Breast epithelium (tissue), 4 donors: Measurements from ENCODE around the gene SCARF2. TPM values are rescaled to one million over a fixed set of nuclear protein-coding genes. Genes with fewer than 3 reads are reported as not detected.
A peak's percentile ranks its signal among the peaks of the same experiment; 100 is the strongest.

Experiments
- DNase-seq, 2 donors: peaks; one replicate each; pipeline ENCODE4 v3.0.0-alpha.2; 2019; ENCODE audit warnings: low spot score in 2 of 2
- H3K27ac ChIP-seq, 2 donors: fragments of 200-600 bp; sonication (generic) in 1 of 2; one replicate each; pipeline ENCODE4 v1.5.1; 2016 to 2019; ENCODE audit warnings: mild to moderate bottlenecking in 1 of 2
- H3K27me3 ChIP-seq, 2 donors: fragments of 200-600 bp; sonication (generic) in 1 of 2; one replicate each; pipeline versions ENCODE4 v1.5.1 to v1.6.0; 2017 to 2019; ENCODE audit warnings: control low read depth in 1 of 2, mild to moderate bottlenecking in 1 of 2
- H3K36me3 ChIP-seq: fragments of 200-600 bp; one replicate; pipeline ENCODE4 v1.5.1; 2019
- H3K4me1 ChIP-seq, 2 donors: fragments of 200-600 bp; sonication (generic); one replicate each; pipeline ENCODE4 v1.5.1; 2016 to 2019; ENCODE audit warnings: control low read depth in 1 of 2
- H3K4me3 ChIP-seq, 3 donors: fragments of 200-600 bp; sonication (generic); 1 replicate in 2 of 3; 2 replicates in 1 of 3; pipeline ENCODE4 v1.5.1; 2016 to 2019; ENCODE audit warnings: mild to moderate bottlenecking in 3 of 3, moderate library complexity in 2 of 3
- H3K9me3 ChIP-seq, 2 donors: fragments of 200-600 bp; sonication (generic) in 1 of 2; one replicate each; pipeline ENCODE4 v1.5.1; 2016 to 2019; ENCODE audit warnings: control low read depth in 1 of 2
- POLR2A ChIP-seq: fragments of 450-650 bp; IDR thresholded peaks from one replicate; pipeline ENCODE4 v1.6.1; 2016; ENCODE audit warnings: antibody characterized with exemption, mild to moderate bottlenecking, moderate library complexity
- POLR2AphosphoS5 ChIP-seq, 3 donors: sonication (generic); formaldehyde crosslinking; IDR thresholded peaks; one replicate each; pipeline ENCODE4 v1.6.1; 2017; ENCODE audit warnings: antibody characterized with exemption in 3 of 3
- intact Hi-C: fragments of 100-400 bp; cut with DNase I; formaldehyde crosslinking; loops from one replicate; pipeline ENCODE4 v1.15.1; 2023; ENCODE audit warnings: low total_unique reads
- total RNA-seq, 3 donors: library from RNA; depleted of rRNA; stranded (reverse); fragments of >200 nt; gene quantifications; one replicate each; pipeline ENCODE4 v1.1.0, GENCODE V29; 2016
- TF ChIP-seq, protein P1 (sequence below), 3 donors: fragments of 450-650 bp; IDR thresholded peaks; one replicate each; pipeline ENCODE4 v1.5.1; 2016 to 2017; ENCODE audit warnings: antibody characterized with exemption in 3 of 3, mild to moderate bottlenecking in 3 of 3, moderate library complexity in 3 of 3

SCARF2 gene
- total RNA-seq, 3 donors from 2014 or later: 5.3 to 14.7 (median 12.3) TPM

DNA sequence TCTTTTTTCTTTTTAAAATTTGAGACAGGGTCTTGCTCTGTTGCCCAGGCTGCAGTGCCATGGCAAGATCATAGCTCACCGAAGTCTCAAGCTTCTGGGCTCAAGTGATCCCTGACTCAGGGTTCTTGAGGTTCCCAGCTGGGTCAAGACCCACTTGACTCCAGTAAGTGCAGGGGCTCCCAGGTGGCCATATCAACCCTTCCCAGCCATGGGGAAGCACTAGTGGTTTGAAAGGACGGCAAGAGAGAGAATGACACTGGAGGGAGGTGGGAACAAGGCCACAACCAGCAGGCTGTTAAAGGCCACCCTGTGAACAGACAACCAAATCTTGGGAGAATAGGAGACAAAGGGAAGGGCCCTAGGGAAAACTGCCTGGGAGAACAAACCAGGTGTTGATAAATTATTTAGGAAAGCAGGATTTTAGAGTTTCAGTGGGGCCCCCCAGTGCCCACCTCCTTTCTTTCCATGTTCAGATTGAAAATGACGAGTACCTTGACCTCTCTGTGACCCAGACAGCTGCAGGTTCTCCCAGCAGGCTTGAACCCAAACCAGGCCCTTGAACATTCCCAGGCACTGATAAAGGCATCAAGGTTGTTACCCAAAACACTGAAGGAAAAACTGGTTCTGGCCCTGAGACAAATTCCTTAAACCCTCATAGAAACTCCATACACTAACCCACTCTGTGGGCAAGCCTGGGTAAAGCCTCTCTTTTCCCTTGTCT is 29.2 kb upstream of the SCARF2 start:
- Histone ChIP-seq H3K4me3 (no peak overlapping the region), H3K4me1 (no peaks in the 10 kb centered on the region), H3K27me3 (no peaks in the 10 kb centered on the region), H3K27ac (no peak overlapping the region), H3K36me3 (no peaks in the 10 kb centered on the region), H3K9me3 (no peaks in the 10 kb centered on the region)
- intact Hi-C loops: no loop called here
- TF ChIP-seq POLR2AphosphoS5 (IDR thresholded peaks at IDR 0.05): no peak
- TF ChIP-seq, protein P1, sequence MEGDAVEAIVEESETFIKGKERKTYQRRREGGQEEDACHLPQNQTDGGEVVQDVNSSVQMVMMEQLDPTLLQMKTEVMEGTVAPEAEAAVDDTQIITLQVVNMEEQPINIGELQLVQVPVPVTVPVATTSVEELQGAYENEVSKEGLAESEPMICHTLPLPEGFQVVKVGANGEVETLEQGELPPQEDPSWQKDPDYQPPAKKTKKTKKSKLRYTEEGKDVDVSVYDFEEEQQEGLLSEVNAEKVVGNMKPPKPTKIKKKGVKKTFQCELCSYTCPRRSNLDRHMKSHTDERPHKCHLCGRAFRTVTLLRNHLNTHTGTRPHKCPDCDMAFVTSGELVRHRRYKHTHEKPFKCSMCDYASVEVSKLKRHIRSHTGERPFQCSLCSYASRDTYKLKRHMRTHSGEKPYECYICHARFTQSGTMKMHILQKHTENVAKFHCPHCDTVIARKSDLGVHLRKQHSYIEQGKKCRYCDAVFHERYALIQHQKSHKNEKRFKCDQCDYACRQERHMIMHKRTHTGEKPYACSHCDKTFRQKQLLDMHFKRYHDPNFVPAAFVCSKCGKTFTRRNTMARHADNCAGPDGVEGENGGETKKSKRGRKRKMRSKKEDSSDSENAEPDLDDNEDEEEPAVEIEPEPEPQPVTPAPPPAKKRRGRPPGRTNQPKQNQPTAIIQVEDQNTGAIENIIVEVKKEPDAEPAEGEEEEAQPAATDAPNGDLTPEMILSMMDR (IDR thresholded peaks at IDR 0.05): no peak
- TF ChIP-seq POLR2A: no peak
- no peak for DNase-seq

DNA sequence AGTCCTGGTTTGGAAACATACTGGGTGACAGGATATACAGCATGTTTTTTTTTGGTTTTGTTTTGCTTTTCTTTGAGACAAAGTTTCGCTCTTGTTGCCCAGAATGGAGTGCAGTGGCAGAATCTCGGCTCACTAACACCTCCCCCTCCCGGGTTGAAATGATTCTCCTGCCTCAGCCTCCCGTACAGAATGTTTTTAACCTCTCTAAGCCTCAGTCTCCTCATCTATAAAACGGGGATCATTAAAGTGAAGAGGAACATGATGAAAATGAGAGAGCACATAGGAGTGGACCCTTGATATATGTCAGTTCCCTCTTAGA is 28.1 kb upstream of the SCARF2 start:
- Histone ChIP-seq H3K27me3 (no peaks in the 10 kb centered on the region), H3K27ac (no peak overlapping the region), H3K4me3 (no peak overlapping the region), H3K4me1 (no peaks in the 10 kb centered on the region), H3K9me3 (no peaks in the 10 kb centered on the region), H3K36me3 (no peaks in the 10 kb centered on the region)
- TF ChIP-seq, protein P1 (IDR thresholded peaks at IDR 0.05): no peak
- no peak for TF ChIP-seq POLR2AphosphoS5 (IDR thresholded peaks at IDR 0.05)
- no peak for TF ChIP-seq POLR2A
- DNase-seq: no peak
- intact Hi-C loops: no loop called here

DNA sequence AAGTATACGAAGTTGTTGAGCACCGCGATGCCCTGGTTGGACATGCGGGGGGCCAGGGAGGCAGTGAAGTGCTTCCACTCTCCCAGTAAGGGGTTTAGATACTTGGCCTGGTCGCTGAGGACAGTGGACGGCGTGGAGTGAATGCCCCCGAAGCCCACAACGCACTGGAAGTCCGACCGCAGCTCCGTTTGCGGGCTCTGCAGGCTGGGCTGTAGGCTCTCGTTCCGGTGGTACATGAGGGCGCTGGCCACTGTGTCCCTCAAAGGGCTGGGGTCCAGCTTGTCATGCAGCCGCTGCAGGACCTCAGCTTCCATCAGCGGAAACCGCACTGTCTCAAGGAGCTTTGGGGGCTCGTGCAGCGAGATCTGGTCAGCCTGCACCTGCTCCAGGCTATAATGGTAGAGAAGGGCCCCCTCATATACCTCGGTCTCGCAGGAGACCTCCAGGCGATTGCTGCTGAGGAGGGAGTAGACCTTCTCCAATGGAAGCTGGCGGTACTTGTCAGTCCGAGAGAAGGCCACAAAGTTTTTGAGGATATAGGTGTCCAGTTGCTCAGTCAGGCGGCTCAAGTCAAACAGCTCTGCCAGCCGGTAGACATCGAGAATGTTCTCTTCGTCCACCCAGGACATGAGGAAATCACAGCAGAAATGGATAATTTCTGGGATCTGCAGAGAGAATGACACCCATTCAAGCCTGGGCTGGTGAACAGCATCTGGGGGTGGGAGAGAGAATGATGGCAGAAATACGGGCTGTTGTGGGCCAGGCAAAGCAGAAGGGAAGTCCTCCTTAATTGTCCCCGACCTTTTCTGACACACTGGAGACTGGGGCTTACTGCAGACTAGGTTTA is 27.5 kb upstream of the SCARF2 start:
- H3K4me3 ChIP-seq: no peak overlapping the region
- H3K27ac ChIP-seq: no peak overlapping the region
- H3K36me3 ChIP-seq: no peaks in the 10 kb centered on the region
- intact Hi-C loops: no loop called here
- no peaks in the 10 kb centered on the region for H3K4me1 ChIP-seq
- TF ChIP-seq POLR2AphosphoS5 (IDR thresholded peaks at IDR 0.05) (no peak), POLR2A (no peak)
- TF ChIP-seq, protein P1 (IDR thresholded peaks at IDR 0.05): no peak
- no peaks in the 10 kb centered on the region for H3K9me3 ChIP-seq
- no peaks in the 10 kb centered on the region for H3K27me3 ChIP-seq
- no peak for DNase-seq

DNA sequence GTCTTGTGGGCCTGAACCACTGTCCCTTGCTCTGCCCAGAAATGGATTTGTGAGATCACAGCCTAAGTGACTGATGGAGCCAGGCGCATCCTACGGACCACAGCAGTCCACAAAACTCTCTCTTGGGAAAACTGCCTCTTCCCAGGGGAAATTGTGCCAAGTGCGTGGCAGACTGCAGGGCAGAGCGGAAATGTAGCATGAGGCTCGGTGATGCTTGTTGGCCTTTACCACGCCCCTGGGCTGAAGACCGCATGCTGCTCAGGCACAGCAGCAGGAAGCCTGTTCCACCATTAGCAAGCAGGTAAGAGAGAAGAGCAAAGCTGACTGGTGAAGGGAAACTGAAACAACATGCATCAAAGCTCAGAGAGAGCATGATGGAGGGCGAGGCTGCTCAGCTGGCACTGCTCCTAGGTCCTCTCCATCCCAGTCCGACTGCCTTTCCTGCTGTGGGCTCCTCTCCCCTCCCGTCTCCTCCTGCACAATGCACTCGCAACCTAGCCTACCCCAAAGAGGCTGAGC is 26.5 kb upstream of the SCARF2 start:
- DNase-seq: no peak
- Histone ChIP-seq H3K4me3 (no peak overlapping the region), H3K27ac (peak overlapping the region; percentile 55 to 63), H3K4me1 (no peaks in the 10 kb centered on the region), H3K36me3 (no peaks in the 10 kb centered on the region), H3K9me3 (no peaks in the 10 kb centered on the region), H3K27me3 (no peaks in the 10 kb centered on the region)
- TF ChIP-seq, protein P1 (IDR thresholded peaks at IDR 0.05): no peak
- TF ChIP-seq POLR2A: no peak
- TF ChIP-seq POLR2AphosphoS5 (IDR thresholded peaks at IDR 0.05): no peak
- intact Hi-C loops: no loop called here
